ENCODE measurements around the gene CFAP20DC. TPM values are rescaled to one million over a fixed set of nuclear protein-coding genes. Genes with fewer than 3 reads are reported as not detected.

The CFAP20DC gene
- total and polyA plus RNA-seq, 2 of the 4 experiments (the other 2 are of a cell fraction): 1.2 to 1.6 TPM

GRCh38 chr3:58998476-58999117 is 51.2 kb downstream of the CFAP20DC start:
- DNase-seq: peak; percentile 98
- H4K8ac ChIP-seq (ENCODE audit: low read depth in 2 of 2, low read length in 2 of 2): peak overlapping the region; percentile 68 to 86
- ChIA-PET POLR2A (ENCODE audit: unreplicated experiment) (no interaction called here), CTCF (interaction anchor here (0.6 to 3.0 kb wide), 2 partner anchors 33 to 54 kb away, joined by 3 to 12 read pairs; no protein-coding TSS in a partner anchor)
- peaks cover 10% of the 10 kb centered on the region for H3K4me1 ChIP-seq (ENCODE audit: control insufficient read depth, insufficient read depth, low read length)
- no peak overlapping the region for H3K4me3 ChIP-seq (ENCODE audit: insufficient read depth, low read depth, low read length)
- peak overlapping the region; percentile 93; the same call in 1 of the 2 replicates for H4K5ac ChIP-seq (ENCODE audit: low read depth, low read length)
- H3K18ac ChIP-seq (ENCODE audit: low read depth, low read length): peak overlapping the region; percentile 98
- BruUV-seq (replicated peaks): no TSS peak
- H3K27me3 ChIP-seq (ENCODE audit: control insufficient read depth, insufficient read depth, low read length): no peaks in the 10 kb centered on the region
- no peaks in the 10 kb centered on the region for H3K36me3 ChIP-seq (ENCODE audit: control insufficient read depth, insufficient read depth, low read length)
- dilution Hi-C loops (cut with HindIII; ENCODE audit: low sequenced_read_pairs, unreplicated experiment) (no loop called here), intact Hi-C loops (cut with micrococcal nuclease) (loop anchor here (5.0 to 10.0 kb wide), 2 partner anchors 199 to 426 kb away; no protein-coding TSS in a partner anchor), in situ Hi-C loops (cut with MboI; ENCODE audit: low sequenced_read_pairs) (loop anchor here (10.0 to 25.0 kb wide), 4 partner anchors 206 to 814 kb away; no protein-coding TSS in a partner anchor)
- peak overlapping the region; percentile 81 for H3K56ac ChIP-seq (ENCODE audit: extremely low read depth, insufficient read depth, low read length)
- peak overlapping the region; percentile 96 for H4K91ac ChIP-seq (ENCODE audit: insufficient read depth, low read depth, low read length)
- peak; percentile 95 for ATAC-seq (ENCODE audit: low read depth)
- H3K27ac ChIP-seq (ENCODE audit: insufficient read depth, low read length): peak overlapping the region; percentile 40
- no peaks in the 10 kb centered on the region for H3K9me3 ChIP-seq (ENCODE audit: control insufficient read depth, insufficient read depth, low read length)
- H2BK120ac ChIP-seq (ENCODE audit: low read depth, low read length): peak overlapping the region; percentile 98
- peak overlapping the region; percentile 27; the same call in 1 of the 2 replicates for H3K9ac ChIP-seq (ENCODE audit: low read depth, low read length)
- H3K9me1 ChIP-seq (ENCODE audit: insufficient read depth, low read length): peaks cover 9% of the 10 kb centered on the region; the same call in 1 of the 2 replicates
- H2BK5ac ChIP-seq (ENCODE audit: low read depth, low read length, poor library complexity, severe bottlenecking): peak overlapping the region; percentile 96
- no peak overlapping the region for H2AK9ac ChIP-seq (replicated peaks; ENCODE audit: low read depth, low read length, poor library complexity)
- H2AK5ac ChIP-seq (ENCODE audit: low read depth, low read length): peak overlapping the region; percentile 85
- peak overlapping the region; percentile 91 for H3K4ac ChIP-seq (ENCODE audit: low read depth, low read length)
- peak overlapping the region; percentile 99 for H2BK20ac ChIP-seq (ENCODE audit: low read depth, low read length)
- peak overlapping the region; percentile 79; the same call in 2 of the 3 replicates for H2BK15ac ChIP-seq (ENCODE audit: low read depth, low read length)
- H2AFZ ChIP-seq (replicated peaks; ENCODE audit: low read length, poor library complexity): peak overlapping the region; percentile 47
- peak overlapping the region; percentile 35; the same call in 1 of the 2 replicates for H3K4me2 ChIP-seq (ENCODE audit: low read depth, low read length)
- no peaks in the 10 kb centered on the region for H4K20me1 ChIP-seq (ENCODE audit: insufficient read depth, low read length)
- no peaks in the 10 kb centered on the region for H3K79me1 ChIP-seq (ENCODE audit: low read depth in 1 of 2, low read length in 2 of 2)
- peak overlapping the region; percentile 96 for H3K14ac ChIP-seq (replicated peaks; ENCODE audit: low read depth, low read length)
- no CpG with 5 or more reads among the region's 4 CpGs for WGBS, 2 experiments (ENCODE audit: extremely low coverage in 2 of 2, insufficient read length in 1 of 2)
- peak overlapping the region; percentile 89 for H3K23ac ChIP-seq (ENCODE audit: low read depth, low read length)
- TF ChIP-seq RCOR1 (IDR thresholded peaks at IDR 0.05; ENCODE audit: insufficient replicate concordance, low read length) (no peak), FOS (IDR thresholded peaks at IDR 0.05; ENCODE audit: low read depth, low read length) (peak; percentile 93), SMC3 (IDR thresholded peaks at IDR 0.05; ENCODE audit: low read depth, low read length) (no peak), MAFK (IDR thresholded peaks at IDR 0.05; ENCODE audit: low read depth, low read length) (peak; percentile 77), POLR2A (IDR thresholded peaks at IDR 0.05; ENCODE audit: low read depth, low read length) (no peak), BHLHE40 (IDR thresholded peaks at IDR 0.05; ENCODE audit: low read depth, low read length) (peak; percentile 60; the same call in 1 of the 2 replicates), CEBPB (IDR thresholded peaks at IDR 0.05; ENCODE audit: low read depth, low read length) (no peak), USF2 (IDR thresholded peaks at IDR 0.05; ENCODE audit: low read depth, low read length) (peak; percentile 85), ELK1 (IDR thresholded peaks at IDR 0.05; ENCODE audit: borderline replicate concordance, low read depth, low read length) (no peak), MAZ (IDR thresholded peaks at IDR 0.05; ENCODE audit: borderline replicate concordance, low read depth, low read length) (peak; percentile 85), RFX5 (IDR thresholded peaks at IDR 0.05; ENCODE audit: low read depth, low read length) (no peak), CTCF (conservative IDR thresholded peaks at IDR 0.05; ENCODE audit: low read depth, low read length) (no peak), CHD1 (IDR thresholded peaks at IDR 0.05; ENCODE audit: low read depth, low read length) (no peak), RAD21 (IDR thresholded peaks at IDR 0.05; ENCODE audit: low read length) (no peak), NFE2L2 (IDR thresholded peaks at IDR 0.05; ENCODE audit: low read depth, low read length) (peak; percentile 94)
